DMS153 (cell line): Measurements from ENCODE around the gene MRPL28.
"Not testable (repeated sequence)": the region's sequence is repeated elsewhere in the genome, so short reads cannot be mapped to it uniquely, and the experiment has no call there.

Experiments
- DNase-seq: peaks from one replicate; lab custom pipeline; 2025; lab: John Stamatoyannopoulos, UW

The MRPL28 gene

DNA sequence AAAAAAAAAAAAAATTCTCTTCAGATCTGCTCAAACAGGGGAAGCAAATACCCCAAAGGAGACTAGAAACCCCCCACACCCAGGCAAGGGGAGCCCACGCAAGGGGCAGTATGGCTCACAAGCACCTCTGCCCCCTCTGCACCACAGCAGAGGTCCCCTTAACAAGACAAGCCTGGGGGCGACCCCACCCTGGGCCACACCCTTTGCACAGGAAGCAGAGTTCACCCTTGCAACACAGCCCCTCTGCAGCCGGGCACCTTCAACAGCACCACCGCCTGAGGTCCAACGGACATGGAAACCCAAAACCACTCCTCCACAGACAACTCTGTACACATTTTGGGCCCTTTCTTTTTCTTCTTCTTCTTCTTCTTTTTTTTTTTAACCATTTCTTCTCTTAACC is 30.7 kb downstream of the MRPL28 start:
- no peak for DNase-seq

DNA sequence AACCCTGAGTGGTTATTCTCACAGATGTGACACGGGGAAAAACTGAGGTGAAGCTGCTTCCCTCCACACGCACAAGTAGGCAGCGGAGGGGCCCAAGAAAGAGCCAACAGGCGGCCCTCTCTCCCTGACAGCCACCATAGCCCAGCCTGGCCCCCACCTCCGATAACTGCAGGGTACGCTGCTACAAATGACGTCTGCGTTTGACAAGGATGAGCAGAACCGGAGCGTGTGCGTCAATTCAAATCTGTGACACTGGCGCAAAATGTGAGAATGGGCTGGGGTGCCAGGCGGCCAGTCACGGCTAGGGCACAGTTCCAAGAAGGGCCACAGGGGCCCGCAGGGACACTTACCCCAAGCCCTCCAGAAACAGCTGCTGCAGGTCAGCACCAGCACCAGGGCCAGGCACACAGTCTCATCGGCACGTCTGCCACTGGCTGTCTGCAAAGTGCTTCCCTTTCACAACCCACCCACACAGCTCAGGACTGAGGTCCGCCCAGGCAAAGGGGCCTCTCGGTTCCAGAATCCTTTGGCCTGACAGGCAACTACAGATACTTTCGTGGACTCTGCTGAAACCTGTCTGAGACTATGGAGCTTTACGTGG is 32.3 kb downstream of the MRPL28 start:
- DNase-seq: no peak

DNA sequence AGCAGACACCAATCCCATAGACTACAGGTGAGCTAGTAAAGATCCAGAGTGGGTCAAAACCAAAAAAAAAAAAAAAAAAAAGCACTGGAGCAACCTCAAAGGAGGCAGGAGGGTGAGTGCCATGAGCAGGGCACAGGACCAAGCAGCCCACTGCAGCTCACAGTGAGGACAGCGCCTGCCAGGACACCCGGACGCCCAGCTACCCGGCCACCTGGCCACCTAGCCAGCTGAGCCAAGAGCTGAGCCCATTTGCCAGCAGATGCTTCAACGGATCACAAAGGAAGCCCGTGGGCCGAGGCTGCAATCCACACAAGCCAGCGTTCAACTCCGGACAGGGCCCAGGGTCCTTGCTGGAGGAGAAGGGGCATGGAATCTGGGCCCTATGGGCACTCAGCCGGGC is 32.9 kb downstream of the MRPL28 start:
- DNase-seq: no peak

DNA sequence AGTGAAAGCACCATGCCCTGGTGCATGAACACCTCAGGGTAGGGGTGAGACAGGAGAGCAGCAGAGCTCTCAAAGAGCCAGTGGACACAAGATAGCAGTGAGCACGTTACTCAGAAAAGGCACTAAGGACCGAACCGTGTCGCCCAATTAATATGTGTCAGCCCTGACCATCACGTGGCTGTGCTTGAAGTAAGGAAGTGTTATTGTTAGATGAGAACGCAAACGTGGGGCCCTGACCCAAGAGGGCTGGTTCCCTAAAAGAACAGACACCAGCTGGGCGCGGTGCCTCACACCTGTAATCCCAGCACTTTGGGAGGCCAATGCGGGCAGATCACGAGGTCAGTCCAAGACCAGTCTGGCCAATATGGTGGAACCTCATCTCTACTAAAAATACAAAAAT is 34.1 kb downstream of the MRPL28 start:
- DNase-seq: no peak

DNA sequence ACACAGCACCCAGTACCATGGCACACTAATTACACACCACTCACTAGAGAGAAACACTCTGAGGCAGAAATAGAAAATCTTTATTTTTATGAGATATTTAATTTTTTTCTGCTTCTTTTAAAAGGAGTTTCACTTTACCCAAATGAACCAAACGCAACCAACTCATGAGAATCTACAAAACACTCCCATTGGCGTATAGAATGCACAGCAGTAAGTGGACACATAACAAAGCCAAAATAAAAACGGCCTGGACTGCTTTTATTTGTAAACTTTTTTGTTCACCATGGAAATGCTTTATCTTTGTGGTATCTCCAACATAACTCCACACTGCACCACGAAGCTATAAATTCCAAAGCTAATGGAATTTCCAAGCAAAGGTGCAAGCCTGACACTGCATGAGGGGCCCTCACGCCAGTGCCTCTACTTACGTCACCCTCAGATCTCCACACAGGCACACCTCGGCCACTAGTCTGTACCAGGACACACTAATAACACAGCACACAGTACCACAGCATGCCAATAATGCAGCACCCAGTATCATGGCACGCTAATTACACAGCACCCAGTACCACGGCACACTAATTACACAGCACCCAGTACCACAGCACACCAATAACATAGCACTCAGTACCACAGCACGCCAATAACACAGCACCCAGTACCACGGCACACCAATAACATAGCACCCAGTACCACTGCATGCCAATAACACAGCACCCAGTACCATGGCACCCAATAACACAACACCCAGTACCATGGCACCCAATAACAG is 35.3 kb downstream of the MRPL28 start:
- DNase-seq: not testable (repeated sequence)

DNA sequence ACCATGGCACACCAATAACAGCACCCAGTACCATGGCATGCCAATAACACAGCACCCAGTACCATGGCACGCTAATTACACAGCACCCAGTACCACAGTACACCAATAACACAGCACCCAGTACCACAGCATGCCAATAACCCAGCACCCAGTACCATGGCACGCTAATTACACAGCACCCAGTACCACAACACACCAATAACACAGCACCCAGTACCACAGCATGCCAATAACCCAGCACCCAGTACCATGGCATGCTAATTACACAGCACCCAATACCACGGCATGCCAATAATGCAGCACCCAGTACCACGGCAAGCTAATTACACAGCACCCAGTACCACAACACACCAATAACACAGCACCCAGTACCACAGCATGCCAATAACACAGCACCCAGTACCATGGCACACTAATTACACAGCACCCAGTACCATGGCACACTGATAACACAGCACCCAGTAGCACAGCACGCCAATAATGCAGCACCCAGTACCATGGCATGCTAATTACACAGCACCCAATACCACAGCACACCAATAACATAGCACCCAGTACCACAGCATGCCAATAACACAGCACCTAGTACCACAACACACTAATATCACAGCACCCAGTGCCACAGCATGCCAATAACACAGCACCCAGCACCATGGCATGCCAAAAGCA is 36.0 kb downstream of the MRPL28 start:
- not testable (repeated sequence) for DNase-seq

DNA sequence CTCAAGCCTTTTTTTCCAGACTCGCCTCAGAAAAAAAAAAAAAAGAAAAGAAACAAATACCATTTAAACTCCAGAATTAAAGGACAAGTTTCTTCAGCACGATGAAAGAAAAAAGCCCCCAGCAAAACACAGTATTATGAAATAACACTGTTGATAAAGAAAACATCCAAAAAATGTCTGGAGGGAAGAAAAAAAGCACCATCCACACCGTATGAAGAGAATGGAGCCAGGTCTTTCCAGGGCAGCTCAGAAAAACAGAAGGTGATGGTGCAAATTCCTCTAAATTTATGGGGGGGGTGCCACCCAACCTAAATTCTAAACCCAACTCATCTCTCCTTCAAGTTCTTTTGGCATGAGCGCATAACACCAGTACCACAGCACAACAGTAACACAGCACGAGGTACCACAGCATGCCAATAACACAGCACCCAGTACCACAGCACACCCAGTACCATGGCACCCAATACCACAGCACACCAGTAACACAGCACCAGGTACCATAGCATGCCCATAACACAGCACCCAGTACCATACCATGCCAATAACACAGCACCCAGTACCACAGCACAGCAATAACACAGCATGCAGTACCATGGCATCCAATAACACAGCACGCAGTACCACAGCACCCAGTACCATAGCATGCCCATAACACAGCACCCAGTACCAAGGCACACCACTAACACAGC is 36.8 kb downstream of the MRPL28 start:
- no peak for DNase-seq

DNA sequence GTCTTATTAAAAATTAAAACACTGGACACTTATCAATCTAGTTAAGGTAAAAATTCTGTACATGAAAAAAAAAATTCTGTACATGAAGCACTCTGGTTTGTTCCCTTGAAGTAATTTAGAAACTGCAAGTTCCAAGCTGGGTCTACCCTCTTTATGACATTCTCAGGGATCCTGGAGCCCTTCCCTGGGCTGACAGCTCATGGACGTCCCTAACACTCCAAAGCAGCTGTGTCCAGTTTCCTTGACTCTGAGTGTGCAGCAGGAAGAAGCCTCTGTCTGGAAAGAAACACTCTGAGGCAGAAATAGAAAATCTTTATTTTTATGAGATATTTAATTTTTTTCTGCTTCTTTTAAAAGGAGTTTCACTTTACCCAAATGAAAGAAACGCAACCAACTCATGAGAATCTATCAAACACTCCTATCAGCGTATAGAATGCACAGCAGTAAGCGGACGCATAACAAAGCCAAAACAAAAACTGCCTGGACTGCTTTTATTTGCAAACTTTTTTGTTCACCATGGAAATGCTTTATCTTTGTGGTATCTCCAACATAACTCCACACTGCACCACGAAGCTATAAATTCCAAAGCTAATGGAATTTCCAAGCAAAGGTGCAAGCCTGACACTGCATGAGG is 39.0 kb downstream of the MRPL28 start:
- not testable (repeated sequence) for DNase-seq

DNA sequence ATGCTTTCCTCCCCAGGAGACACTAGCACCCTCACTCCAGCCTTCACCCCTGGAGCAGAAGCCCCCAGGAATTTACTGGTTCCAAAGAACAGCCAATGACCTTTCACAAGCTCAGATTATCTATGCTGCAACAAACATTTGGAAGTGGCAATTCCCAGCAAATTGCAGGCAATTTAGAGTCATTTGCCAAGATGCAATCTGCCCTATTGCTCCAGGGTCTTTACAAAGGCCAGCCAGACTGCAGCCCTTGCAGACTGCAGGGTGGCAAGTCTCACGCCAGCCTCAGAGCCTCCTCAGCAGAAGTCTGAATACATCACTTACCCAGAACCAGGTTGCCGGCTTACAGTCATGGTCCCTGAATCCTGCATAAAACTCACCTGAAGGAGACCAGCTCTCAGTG is 39.6 kb downstream of the MRPL28 start:
- DNase-seq: no peak

DNA sequence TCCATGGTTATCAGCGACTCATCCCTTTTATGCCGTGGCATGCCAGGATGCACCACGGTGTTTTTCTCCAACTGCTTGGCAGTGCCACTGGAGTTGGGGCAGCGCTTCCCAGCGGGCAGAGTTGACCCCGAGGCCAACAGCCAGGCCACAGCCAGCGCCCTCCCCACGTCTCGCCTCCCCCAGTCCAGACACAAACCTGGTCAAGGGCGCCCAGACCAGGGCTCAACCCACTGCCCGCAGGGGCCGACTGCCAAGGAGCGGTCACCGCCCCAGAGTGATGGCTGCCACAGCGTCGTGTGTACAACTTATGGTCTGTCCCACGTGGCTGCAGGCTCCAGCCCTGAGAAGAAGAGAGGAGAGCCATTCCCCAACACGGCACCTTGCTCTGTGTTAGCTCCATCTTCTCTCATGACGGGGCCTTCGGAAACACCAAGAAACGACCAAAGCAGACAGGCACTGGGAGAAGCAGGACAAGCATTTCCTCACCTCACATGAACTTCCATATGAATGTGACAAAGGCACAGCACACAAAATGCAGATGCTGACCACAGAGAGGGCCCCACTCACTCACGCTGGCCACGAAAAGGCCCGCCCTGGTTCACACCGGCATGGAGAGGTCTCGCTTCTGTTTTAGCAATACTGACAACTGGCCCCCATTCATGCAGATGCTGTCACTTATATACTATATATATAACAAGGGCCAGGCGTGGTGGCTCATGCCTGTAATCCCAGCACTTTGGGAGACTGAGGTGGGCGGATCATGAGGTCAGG is 44.8 kb downstream of the MRPL28 start:
- no peak for DNase-seq

DNA sequence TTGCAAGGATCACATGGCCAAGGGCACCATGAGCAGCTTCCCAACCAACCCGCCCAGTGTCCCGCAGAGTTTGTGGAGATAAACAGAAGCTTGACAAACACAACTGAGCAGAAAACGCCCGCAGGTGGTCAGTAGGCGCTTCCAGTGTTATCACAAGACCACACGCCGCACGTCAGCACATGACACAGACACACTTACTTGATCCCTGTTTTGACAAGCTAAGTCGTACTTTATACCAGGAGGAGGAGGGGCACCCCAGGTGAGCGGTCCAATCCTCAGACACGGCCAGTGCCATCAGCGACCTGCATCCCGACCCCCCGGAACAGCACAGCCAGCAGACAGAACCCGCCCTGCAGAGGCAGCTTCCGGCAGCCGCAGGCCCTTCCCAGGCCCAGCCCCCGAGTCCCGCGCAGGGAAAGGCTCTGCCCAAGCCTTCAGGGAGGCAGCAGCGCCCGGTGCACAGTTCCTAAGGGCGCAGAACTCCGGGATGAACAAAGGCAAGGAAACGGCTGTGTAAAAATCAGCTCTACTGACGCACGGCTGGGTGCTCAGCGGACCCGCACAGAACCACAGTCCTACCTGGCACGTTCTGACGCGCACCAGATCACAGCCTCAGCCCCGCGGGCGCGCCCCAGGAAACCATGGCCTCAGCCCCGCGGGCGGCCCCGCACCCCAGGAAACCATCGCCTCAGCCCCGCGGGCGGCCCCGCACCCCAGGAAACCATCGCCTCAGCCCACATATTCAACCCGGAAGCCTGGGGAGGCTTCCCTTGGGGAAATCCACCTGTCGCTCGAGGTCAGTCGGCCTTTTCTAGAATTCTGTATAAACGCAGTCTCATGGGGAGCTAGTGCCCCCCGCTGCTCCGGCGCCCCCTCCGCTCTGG is 45.6 kb downstream of the MRPL28 start:
- DNase-seq: peak; percentile 27

DNA sequence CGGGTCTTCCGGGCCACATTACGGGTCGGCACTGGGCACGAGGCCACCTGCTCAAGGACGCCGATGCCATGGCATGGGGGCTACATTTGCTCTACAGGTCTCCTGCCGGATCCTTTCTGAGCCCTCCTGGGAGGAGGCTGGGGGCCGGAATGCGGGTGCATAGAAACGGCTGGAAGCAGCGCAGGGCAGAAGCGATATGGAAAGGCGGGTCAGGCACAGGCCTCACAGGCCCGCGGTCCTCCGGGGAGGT is 46.2 kb downstream of the MRPL28 start:
- DNase-seq: no peak

DNA sequence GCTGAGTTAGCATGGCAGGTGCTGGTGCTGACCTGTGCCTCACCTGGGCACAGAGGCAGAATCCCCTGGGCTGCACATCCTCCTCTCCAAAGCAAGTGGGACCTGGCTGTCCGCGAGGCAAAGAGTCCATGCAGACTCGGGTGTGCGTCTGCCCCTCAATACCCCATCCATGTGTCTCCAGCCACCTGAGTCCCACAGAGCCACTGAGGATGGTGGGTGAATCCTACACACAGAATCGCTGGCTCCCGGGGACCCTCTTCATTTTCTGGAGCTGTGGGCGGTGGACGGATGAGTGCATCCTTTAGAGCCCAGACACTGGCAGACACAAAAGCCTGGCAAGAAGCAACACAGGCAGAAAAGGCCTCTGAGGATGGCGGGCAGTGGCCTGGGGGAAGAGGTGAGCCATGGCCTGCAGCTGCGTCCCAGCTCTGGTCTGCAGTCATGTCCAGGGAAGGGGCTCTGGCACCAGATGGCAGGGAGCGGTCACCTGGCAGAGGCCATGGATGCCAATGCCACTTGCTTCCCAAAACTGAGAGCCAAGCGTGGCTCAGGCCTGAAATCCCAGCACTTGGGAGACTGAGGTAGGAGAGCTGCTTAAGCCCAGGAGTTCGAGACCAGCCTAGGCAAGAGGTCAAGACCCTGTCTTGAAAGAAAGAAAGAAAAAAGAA is 47.7 kb downstream of the MRPL28 start:
- DNase-seq: no peak

DNA sequence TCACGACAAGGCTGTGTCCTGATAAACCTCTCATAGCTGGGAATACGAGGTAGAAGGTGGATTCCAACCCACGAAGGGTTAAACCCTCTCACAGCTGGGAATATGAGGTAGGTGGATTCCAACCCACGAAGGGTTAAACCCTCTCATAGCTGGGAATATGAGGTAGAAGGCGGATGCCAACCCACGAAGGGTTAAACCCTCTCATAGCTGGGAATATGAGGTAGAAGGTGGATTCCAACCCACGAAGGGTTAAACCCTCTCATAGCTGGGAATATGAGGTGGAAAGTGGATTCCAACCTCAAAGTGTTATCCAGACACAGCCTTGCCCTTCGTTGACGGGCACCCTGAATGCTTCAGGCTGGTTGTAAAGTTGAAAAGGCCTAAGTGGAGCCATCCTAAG is 48.8 kb downstream of the MRPL28 start:
- DNase-seq: no peak

DNA sequence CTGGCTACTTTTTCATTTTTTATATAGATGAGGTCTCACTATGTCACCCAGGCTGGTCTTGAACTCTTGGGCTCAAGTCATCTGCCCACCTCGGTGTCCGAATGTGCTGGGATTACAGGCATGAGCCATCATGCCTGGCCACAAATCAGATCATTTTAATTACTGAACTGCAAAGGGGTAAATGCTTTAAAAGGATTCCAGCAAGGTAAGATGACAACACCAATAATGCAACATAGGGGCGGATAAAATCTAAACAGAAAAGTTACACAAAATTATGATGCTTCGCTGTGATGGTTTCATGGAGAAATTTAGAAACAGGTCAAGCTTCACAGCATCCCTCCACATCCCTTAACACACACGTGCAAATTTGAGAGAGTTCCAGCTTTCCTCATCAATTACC is 50.1 kb downstream of the MRPL28 start:
- DNase-seq: no peak

DNA sequence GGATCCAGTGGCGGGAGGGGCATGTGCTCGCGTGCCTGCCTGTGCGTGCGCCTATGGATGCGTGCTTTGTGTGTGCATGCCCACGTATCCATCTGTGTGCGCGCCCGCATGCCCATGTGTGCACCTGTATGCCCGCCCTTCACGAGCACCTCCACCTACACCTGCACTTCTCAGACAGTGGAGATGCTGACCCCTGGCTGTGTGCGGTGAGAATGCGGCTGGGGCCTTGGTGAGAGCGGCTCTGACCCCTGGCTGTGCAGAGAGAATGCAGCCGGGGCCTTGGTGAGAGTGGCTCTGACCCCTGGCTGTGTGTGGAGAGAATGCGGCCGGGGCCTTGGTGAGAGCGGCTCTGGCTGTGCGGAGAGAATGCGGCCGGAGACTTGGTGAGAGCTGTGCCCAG is 51.7 kb downstream of the MRPL28 start:
- DNase-seq: no peak

DNA sequence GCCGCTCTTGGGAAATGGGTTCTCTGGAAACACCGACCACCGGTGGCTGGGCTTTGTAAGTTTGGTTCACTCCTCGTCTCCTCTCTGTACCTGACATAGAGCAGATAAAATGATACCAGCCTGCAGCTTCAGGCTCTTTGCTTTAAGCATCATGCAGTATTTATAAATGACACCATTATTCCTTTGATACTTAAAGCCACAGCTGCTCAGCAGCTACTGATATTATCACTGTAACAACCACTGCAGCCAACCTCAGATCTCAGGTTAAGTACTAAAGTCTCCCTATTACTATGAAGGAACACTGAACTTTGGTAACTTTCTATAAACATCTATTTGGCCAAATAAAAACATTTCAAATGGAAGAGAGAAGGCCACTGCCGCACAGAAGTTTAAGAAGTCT is 52.8 kb downstream of the MRPL28 start:
- DNase-seq: no peak
